HG02588 (cell line): ENCODE data around the gene BSPRY.

Source experiments
- ATAC-seq: cut with Tn5 transposase; IDR thresholded peaks from one replicate; pipeline ENCODE4 v1.9.1; 2021; ENCODE audit warnings: mild to moderate bottlenecking, moderate library complexity; ENCODE audit not compliant: unreplicated experiment

Gene BSPRY

DNA sequence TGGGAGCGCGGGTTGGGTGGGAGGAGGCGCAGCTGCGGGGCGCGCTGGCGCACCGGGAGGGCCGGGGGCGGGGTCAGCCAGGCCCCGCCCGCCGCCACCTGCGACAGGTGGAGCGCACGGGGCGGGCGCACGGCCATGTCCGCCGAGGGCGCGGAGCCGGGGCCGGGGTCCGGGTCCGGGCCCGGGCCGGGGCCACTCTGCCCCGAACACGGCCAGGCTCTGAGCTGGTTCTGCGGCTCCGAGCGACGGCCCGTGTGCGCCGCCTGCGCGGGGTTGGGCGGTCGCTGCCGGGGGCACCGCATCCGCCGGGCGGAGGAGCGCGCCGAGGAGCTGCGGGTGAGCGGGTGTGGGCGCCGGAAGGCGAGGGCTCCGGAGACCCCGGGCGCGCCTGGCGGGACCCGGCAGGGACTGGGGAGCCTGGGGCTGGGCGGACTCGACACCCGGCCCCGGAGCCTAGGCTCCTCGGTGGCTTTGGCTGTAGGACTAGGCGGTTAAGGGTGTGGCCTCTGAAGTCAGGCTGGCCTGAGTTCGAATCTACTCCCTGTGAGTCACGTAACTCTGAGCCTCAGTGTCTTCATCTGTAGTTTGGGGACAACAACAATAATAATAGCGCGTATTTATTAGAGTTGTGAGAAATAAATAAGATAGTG, at the start of gene BSPRY:
TSS of gene BSPRY (plus strand) at position 97 of the 650 bp plus-strand sequence. CDS start at position 136, 39 bp downstream.
- peak; percentile 39 for ATAC-seq

- no peak for ATAC-seq
These were observed 49.5 kb upstream of the BSPRY start for GRCh38 chr9:113299800-113300292.

- ATAC-seq = no peak
These were observed 47.8 kb upstream of the BSPRY start for GRCh38 chr9:113301548-113301947.

GRCh38 chr9:113302792-113303418, 46.4 kb upstream of the BSPRY start, which contains the start of gene RNF183:
Gene RNF183, minus strand, starts transcription at chr9:113303376. Its CDS starts 5,192 bp downstream, at chr9:113298184.
- no peak for ATAC-seq

DNA sequence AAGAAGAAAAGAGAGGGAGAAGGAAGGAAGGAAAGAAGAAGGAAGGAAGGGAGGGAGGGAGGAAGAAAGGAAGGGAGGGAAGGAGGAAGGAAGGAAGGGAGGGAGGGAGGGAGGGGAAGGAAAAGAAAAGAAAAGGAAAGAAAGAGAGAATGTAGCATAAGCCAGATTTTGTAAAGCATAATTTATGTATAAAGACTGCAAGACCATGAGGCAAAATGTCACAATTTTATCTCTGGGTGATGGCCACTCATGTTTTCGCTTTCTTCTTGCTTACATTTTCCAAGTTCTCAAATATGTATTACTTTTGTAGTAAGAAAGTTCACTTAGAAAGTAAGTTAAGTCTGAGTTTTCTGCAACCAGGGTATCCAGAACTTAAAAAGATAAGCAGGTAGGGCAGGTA, 42.8 kb upstream of the BSPRY start:
- no peak for ATAC-seq

- no peak for ATAC-seq
These were observed 41.9 kb upstream of the BSPRY start for GRCh38 chr9:113307396-113307975.

GRCh38 chr9:113309204-113309813, 40.0 kb upstream of the BSPRY start:
- no peak for ATAC-seq

DNA sequence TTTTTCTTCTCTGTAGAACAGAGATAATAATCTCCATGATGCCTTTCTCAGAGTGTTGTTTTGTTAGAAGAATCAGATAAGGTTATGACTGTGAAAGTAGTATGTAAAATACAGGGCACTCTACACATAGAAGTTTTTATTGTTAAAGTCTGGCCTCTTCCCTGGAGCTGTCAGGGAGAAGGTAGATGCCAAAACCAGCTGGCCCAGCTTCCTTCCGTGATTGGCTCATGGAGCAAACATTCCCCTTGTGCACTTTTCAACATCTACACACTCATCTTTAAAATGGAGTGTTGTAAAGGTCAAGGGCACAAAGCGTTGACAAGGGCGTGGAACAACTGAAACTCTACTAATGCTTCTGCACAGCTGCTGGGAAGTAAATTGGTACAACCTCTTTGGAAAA, 38.8 kb upstream of the BSPRY start:
- ATAC-seq = no peak

DNA sequence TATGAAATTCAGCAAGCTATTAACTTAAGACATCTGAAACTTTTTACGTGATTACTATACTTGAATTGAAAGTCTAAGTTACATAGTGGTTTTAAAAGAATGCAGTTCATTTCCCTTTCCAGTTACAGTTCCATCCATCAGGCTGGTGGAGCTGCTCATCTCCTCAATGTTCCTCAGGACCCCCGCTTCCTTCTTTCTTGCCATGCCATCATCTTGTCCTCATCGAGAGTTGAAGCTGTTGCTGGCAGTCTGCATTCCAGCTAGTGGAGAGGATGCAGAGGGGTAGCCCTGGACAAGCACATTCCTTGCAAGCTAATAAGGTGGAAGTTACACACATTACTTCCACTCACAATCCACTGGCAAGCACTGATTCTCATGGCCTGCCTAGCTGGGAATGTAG, 37.4 kb upstream of the BSPRY start:
- no peak for ATAC-seq

DNA sequence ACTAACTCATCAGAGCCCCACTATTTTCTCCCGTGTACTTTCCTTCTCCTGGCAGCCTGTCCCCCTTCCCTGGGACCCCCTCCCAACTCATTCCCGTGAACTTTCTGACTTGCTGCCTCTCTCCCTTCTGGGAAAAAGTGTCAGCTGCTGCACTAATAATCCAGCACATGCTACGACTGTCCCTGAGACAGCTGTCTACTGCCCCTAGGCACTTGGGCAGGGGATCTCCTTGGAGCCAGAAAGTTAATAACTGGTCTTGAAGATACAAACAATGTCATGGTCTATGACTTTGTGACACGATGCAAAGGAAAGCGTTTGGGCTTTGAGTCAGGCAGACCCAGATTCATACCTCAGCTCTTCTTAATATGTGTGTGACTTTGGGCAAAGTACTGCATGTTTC, 36.1 kb upstream of the BSPRY start:
- ATAC-seq = no peak

DNA sequence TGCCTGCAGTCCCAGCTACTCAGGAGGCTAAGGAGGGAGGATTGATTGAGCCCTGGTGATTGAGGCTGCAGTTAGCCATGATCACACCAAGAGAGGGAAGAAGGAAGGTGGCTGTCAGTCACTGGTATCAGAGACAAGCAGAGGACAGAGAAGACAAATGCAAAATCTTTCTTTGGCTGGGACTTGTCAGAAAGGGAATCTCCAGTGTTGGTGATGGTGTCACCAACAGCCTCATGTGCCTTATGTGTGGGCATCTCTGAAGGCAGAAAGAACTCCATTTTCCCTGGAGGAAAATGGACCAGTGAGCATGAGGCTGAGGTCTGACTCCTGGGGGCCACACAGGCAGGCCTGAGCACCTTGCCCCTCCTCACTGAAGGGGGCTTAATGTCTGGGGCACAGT, 34.1 kb upstream of the BSPRY start:
- no peak for ATAC-seq

- ATAC-seq = no peak
These were observed 33.3 kb upstream of the BSPRY start for GRCh38 chr9:113316030-113316429.

GRCh38 chr9:113317777-113318176, 31.6 kb upstream of the BSPRY start:
- ATAC-seq = no peak

DNA sequence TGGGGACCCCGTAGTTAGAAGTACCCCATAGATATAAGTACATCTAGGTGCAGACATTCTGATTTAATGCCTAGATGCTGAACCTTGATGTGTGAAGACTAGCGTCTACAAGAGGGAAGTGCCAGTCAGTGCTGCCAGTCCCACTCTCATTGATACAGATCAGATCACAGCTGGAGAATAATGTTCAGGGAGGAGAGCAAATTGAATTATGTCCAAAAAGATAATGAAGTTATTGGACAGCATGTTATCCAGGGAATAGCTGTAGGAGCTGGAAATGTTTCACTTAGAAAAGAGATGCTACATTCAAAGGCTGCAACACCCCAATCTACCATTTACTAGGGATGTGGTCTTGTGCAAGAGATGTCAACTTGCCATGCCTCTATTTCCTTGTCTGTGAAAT, 30.3 kb upstream of the BSPRY start:
- ATAC-seq = no peak

- ATAC-seq = no peak
These were observed 29.3 kb upstream of the BSPRY start for GRCh38 chr9:113320051-113320450.

DNA sequence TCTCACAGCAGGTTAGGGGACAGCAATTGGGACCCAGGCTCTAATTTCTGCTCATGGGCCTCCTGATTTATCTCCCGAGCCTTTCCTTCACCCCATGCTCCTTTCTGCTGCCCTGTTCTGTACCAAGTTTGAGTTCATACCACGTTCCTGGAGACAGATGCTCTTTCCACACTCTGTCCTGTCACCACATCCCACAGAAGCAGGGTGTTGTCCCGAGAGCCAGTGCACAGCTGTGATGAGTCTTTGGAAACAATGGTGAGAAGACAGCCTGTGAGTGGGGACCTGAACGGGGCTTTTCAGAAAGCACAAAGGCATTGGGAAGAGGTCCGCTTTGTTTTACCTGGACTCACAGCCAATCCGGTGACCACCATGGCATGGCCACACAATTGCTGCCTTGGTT, 26.7 kb upstream of the BSPRY start:
- ATAC-seq = no peak

DNA sequence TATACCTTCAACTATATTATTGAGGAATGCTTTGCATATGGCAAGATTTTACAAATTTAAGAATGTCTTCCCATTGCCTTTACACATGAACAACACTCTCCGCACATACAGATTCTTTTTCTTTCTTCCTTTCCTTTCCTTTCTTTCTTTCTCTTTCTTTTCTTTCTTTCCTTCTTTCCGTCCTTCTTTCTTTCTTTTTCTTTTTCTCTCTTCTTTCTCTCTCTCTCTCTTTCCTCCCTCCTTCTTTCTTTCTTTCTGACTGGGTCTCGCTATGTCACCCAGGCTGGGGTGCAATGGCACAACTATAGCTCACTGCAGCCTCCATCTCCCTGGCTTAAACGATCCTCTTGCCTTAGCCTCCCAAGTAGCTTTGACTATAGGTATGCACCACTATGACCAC, 23.1 kb upstream of the BSPRY start:
- ATAC-seq = no peak

GRCh38 chr9:113328045-113328782, 21.1 kb upstream of the BSPRY start:
- no peak for ATAC-seq

- no peak for ATAC-seq
These were observed 17.6 kb upstream of the BSPRY start for GRCh38 chr9:113331780-113332179.

- no peak for ATAC-seq
These were observed 11.6 kb upstream of the BSPRY start for GRCh38 chr9:113337714-113338113.
